DMS79 treated with DMSO at 0.1 percent for 48 hours (cell line): ENCODE data around the gene ACBD3.

Experiments
- DNase-seq: peaks from one replicate; lab custom pipeline; 2025; lab: John Stamatoyannopoulos, UW

Gene ACBD3

GRCh38 chr1:226201029-226201593 is 14.6 kb upstream of the ACBD3 start:
- DNase-seq = no peak

GRCh38 chr1:226199971-226200370 is 13.4 kb upstream of the ACBD3 start:
- no peak for DNase-seq

GRCh38 chr1:226195144-226195543 is 8.6 kb upstream of the ACBD3 start:
- DNase-seq = no peak

- no peak for DNase-seq
These were observed 839 bp upstream of the ACBD3 start for GRCh38 chr1:226187380-226187779.

- DNase-seq = no peak
These were observed 430 bp upstream of the ACBD3 start for GRCh38 chr1:226187019-226187322.

- DNase-seq = no peak
These were observed 1.2 kb downstream of the ACBD3 start for GRCh38 chr1:226185141-226186036.

GRCh38 chr1:226181996-226182714 is 4.4 kb downstream of the ACBD3 start:
- DNase-seq = no peak

DNA sequence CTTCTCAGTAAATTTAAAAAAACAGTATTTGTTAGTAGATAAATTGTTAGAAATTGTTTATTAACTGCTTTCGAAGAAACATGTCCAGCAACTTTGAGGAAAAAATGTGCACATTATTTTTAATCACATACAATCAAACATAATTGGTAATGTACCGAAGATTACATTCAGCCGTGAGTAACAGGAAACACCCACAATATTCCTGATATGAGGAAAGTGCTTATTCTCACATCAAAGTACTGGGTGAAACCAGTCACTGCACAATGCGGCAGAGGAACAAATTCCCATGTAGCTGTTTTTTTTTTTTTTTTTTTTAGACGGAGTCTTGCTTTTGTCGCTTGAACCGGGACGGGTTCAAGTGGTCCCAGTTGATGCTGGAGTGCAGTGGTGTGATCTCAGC is 9.7 kb downstream of the ACBD3 start:
- DNase-seq = no peak

- DNase-seq = no peak
These were observed 14.0 kb downstream of the ACBD3 start for GRCh38 chr1:226172589-226172988.

- no peak for DNase-seq
These were observed 20.2 kb downstream of the ACBD3 start for GRCh38 chr1:226166341-226166740.

- DNase-seq = no peak
These were observed 22.4 kb downstream of the ACBD3 start for GRCh38 chr1:226164154-226164553.

DNA sequence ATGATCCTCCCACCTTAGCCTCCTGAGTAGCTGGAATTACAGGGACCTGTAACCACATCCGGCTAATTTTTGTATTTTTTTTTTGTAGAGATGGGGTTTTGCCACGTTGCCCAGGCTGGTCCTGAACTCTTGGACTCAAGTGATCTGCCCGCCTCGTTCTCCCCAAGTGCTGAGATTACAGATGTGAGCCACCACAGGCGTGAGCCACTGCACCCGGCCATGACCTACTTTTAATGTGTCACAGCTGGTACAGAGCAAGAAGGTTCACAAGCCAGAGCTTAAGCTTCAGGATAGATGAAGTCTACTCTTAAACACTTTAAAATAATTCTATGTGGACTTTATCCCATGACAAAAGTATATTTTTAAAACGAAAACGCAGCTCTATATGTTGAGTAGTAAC is 23.6 kb downstream of the ACBD3 start:
- DNase-seq = no peak

- no peak for DNase-seq
These were observed 27.6 kb downstream of the ACBD3 start for GRCh38 chr1:226158983-226159382.

DNA sequence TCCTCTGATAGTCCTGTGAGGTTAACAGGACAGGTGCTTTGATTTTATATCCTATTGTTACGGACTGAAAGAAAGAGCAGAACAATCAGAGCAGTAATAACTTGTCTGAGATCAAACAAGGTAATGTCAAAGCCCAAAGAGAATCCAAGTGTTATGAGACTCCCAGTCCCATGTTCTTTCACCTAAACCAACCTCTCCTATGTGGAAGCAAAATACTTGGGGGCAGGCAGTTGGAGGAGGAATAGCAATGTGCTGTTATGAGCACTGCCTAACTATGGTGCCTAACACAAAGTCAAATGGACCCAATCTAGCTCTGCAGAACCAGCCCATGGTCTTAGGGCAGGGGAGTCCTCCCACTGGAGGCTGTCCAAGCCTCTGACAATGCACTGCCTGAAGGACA is 28.1 kb downstream of the ACBD3 start:
- DNase-seq = no peak

DNA sequence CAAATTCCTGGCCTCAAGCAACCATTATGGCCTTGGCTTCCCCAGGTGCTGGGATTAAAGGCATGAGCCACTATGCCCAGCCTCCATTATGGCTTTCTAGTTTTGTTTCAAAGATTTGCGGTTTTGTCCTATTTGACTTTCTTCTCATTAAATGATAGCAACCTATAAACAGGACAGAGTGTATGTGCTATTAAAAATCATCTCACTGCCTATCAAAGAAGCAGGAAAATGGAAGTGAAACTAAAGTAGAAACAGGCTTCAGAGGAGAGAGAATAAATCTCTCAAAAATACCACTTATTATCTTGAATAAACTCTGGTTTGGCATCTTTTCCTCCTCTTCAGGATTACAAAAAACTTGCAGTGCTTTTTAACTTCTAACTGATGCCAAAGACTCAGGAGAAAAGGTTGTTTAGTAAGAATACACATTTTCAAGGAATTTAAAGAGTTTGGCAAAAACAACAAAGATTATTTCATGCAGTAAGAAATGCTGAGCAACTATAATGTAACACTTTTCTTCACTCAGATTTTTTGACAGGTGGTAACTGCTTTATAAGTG is 28.7 kb downstream of the ACBD3 start:
- DNase-seq = no peak

DNA sequence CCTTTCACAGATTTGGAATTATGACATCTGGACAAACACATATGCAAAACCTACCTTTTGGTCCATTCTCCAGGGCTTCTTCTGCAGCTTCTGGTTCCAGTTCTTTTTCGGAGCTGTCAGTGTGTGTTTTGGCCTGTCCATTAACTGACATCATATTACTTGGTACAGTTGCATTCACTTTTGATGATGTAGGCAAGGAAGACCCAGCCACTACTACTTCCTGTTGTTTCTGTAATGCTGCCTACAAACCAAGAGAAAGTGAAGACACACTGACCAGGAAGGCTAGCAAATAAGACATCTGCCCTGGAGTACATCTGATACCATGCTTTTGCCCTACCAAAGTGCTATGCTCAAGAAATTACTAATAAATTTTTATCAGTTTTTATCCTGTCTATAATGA is 31.9 kb downstream of the ACBD3 start:
- DNase-seq = no peak

DNA sequence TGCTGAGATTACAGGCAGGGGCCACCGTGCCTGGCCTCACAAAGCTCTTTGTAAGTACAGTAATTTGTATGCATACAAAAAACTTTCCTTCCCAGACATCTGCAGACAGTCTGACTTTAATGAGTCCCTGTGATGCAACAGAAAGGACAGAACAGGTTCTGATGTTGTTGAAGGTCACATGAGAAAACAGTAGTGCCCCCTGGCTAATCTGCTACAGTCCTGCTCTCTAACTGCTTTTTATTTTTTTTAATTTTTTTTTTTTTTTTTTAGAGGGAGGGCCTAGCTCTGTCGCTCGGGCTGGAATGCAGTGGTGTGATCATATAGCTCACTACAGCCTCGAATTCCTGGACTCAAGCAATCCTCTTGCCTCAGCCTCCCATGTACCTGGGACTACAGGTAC is 36.7 kb downstream of the ACBD3 start:
- no peak for DNase-seq

DNA sequence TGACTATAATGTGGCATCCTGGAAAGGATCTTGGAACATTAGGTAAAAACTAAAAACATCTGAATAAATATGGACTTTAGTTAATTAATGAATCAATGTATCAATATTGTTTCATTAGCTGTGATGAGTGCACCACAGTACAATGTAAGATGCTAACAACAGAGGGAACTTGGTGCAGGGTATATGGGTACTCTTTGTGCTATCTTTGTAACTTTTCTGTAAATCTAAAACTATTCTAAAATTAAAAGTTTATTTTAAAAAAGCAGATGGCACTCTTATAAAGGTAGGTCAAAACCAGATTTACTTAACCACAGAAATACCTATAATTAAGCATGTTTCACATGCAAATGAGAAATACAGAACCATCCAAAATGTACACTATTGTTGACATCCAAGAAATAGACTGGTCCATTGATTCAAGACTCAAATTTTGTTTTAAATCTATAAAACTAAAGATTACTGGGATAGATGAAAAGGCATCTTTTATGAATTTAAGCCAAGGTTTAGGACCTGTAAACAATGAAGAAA is 38.4 kb downstream of the ACBD3 start:
- DNase-seq = no peak

- no peak for DNase-seq
These were observed 42.5 kb downstream of the ACBD3 start for GRCh38 chr1:226144045-226144444.

GRCh38 chr1:226135709-226136108 is 50.8 kb downstream of the ACBD3 start:
- no peak for DNase-seq

- DNase-seq = peak; percentile 21
These were observed 51.4 kb downstream of the ACBD3 start for GRCh38 chr1:226135059-226135651.
